ENCODE measurements around the gene USP35. TPM values are rescaled to one million over a fixed set of nuclear protein-coding genes. Genes with fewer than 3 reads are reported as not detected.
"Not testable (repeated sequence)": the region's sequence is repeated elsewhere in the genome, so short reads cannot be mapped to it uniquely, and the experiment has no call there.

Gene USP35
- total RNA-seq, 1 experiment from 2014 or later: 11.3 TPM

GRCh38 chr11:78221396-78222315 is 32.9 kb downstream of the USP35 start:
- Mint-ChIP-seq H3K36me3 (ENCODE audit: insufficient read depth, unreplicated experiment) (peaks cover 83% of the 10 kb centered on the region), H3K27me3 (ENCODE audit: insufficient read depth, unreplicated experiment) (no peaks in the 10 kb centered on the region), H3K4me1 (ENCODE audit: low read depth, unreplicated experiment) (peaks cover 6% of the 10 kb centered on the region), H3K9me3 (ENCODE audit: unreplicated experiment) (no peaks in the 10 kb centered on the region), H3K27ac (ENCODE audit: unreplicated experiment) (peak overlapping the region; percentile 23), H3K4me3 (ENCODE audit: unreplicated experiment) (no peak overlapping the region)
- ChIA-PET CTCF (interaction anchor here (0.5 to 0.6 kb wide), 2 partner anchors 103 to 186 kb away, joined by 3 to 5 read pairs; no protein-coding TSS in a partner anchor), POLR2A (no interaction called here)
- no peak for DNase-seq
- Histone ChIP-seq H3K4me3 (ENCODE audit: low read depth, low read length) (no peak overlapping the region), H3K27me3 (replicated peaks; ENCODE audit: control insufficient read depth, insufficient read depth, low read length) (no peaks in the 10 kb centered on the region), H3K4me1 (no peaks in the 10 kb centered on the region), H3K36me3 (ENCODE audit: control insufficient read depth, insufficient read depth, low read length) (peaks cover 4% of the 10 kb centered on the region; the same call in 1 of the 2 replicates), H3K9me3 (no peaks in the 10 kb centered on the region)
- no TSS peak for BruUV-seq (replicated peaks)
- intact Hi-C loops (cut with micrococcal nuclease; ENCODE audit: unreplicated experiment): no loop called here
- TF ChIP-seq CTCF (IDR thresholded peaks at IDR 0.05; ENCODE audit: insufficient read depth in 1 of 2, low read depth in 1 of 2, low read length in 1 of 2, severe bottlenecking in 1 of 2, unreplicated experiment in 1 of 2): no peak

GRCh38 chr11:78222726-78223125 is 34.0 kb downstream of the USP35 start:
- H3K4me1 ChIP-seq; H3K27ac Mint-ChIP-seq (ENCODE audit: unreplicated experiment); BruUV-seq (replicated peaks); H3K4me1 Mint-ChIP-seq (ENCODE audit: low read depth, unreplicated experiment); H3K27me3 Mint-ChIP-seq (ENCODE audit: insufficient read depth, unreplicated experiment); H3K27me3 ChIP-seq (replicated peaks; ENCODE audit: control insufficient read depth, insufficient read depth, low read length); H3K4me3 ChIP-seq (ENCODE audit: low read depth, low read length); H3K36me3 ChIP-seq (ENCODE audit: control insufficient read depth, insufficient read depth, low read length); DNase-seq; H3K9me3 Mint-ChIP-seq (ENCODE audit: unreplicated experiment); CTCF ChIA-PET; H3K9me3 ChIP-seq; H3K4me3 Mint-ChIP-seq (ENCODE audit: unreplicated experiment); POLR2A ChIA-PET; intact Hi-C loops (cut with micrococcal nuclease; ENCODE audit: unreplicated experiment): not testable (repeated sequence)
- peaks cover 81% of the 10 kb centered on the region for H3K36me3 Mint-ChIP-seq (ENCODE audit: insufficient read depth, unreplicated experiment)

- Histone ChIP-seq H3K27me3 (replicated peaks; ENCODE audit: control insufficient read depth, insufficient read depth, low read length) (no peaks in the 10 kb centered on the region), H3K4me1 (no peaks in the 10 kb centered on the region), H3K4me3 (ENCODE audit: low read depth, low read length) (no peak overlapping the region), H3K36me3 (ENCODE audit: control insufficient read depth, insufficient read depth, low read length) (peaks cover 3% of the 10 kb centered on the region; the same call in 1 of the 2 replicates), H3K9me3 (no peaks in the 10 kb centered on the region)
- no TSS peak for BruUV-seq (replicated peaks)
- ChIA-PET POLR2A (no interaction called here), CTCF (no interaction called here)
- intact Hi-C loops (cut with micrococcal nuclease; ENCODE audit: unreplicated experiment): no loop called here
- TF ChIP-seq CTCF (IDR thresholded peaks at IDR 0.05; ENCODE audit: insufficient read depth in 1 of 2, low read depth in 1 of 2, low read length in 1 of 2, severe bottlenecking in 1 of 2, unreplicated experiment in 1 of 2): no peak
- Mint-ChIP-seq H3K27ac (ENCODE audit: unreplicated experiment) (no peak overlapping the region), H3K27me3 (ENCODE audit: insufficient read depth, unreplicated experiment) (no peaks in the 10 kb centered on the region), H3K4me1 (ENCODE audit: low read depth, unreplicated experiment) (no peaks in the 10 kb centered on the region), H3K36me3 (ENCODE audit: insufficient read depth, unreplicated experiment) (peaks cover 76% of the 10 kb centered on the region), H3K4me3 (ENCODE audit: unreplicated experiment) (no peak overlapping the region), H3K9me3 (ENCODE audit: unreplicated experiment) (no peaks in the 10 kb centered on the region)
- DNase-seq: no peak
These were observed 34.7 kb downstream of the USP35 start for GRCh38 chr11:78223320-78223954.
